ENCODE data around the gene DDB1. TPM values are rescaled to one million over a fixed set of nuclear protein-coding genes. Genes with fewer than 3 reads are reported as not detected.

Gene DDB1
- total and polyA plus RNA-seq, 2 of the 4 experiments (the other 2 are of a cell fraction) = 221 to 412 TPM

GRCh38 chr11:61358566-61358965 lies 25.7 kb upstream of the DDB1 start:
- no TSS peak for BruUV-seq (replicated peaks)
- ATAC-seq (ENCODE audit: low read depth) (no peak), DNase-seq (no peak)
- no peak overlapping the region for H2BK5ac ChIP-seq (ENCODE audit: low read depth, low read length, poor library complexity, severe bottlenecking)
- no peak overlapping the region for H2AK9ac ChIP-seq (replicated peaks; ENCODE audit: low read depth, low read length, poor library complexity)
- H2AFZ ChIP-seq (replicated peaks; ENCODE audit: low read length, poor library complexity) = no peak overlapping the region
- CTCF ChIA-PET = no interaction called here
- H3K4ac ChIP-seq (ENCODE audit: low read depth, low read length) = no peak overlapping the region
- H4K8ac ChIP-seq (ENCODE audit: low read depth in 2 of 2, low read length in 2 of 2) = no peak overlapping the region
- H3K79me1 ChIP-seq (ENCODE audit: low read depth in 1 of 2, low read length in 2 of 2) = peaks cover 30 to 46% of the 10 kb centered on the region in 2 experiments
- no peaks in the 10 kb centered on the region for H3K9me3 ChIP-seq (ENCODE audit: control insufficient read depth, insufficient read depth, low read length)
- WGBS, 2 experiments (ENCODE audit: extremely low coverage in 2 of 2, insufficient read length in 1 of 2) = 64% methylated on average over 1 of the region's 11 CpGs; no CpG with 5 or more reads in 1 of the 2 experiments
- H3K27me3 ChIP-seq (ENCODE audit: control insufficient read depth, insufficient read depth, low read length) = no peaks in the 10 kb centered on the region
- H4K20me1 ChIP-seq (ENCODE audit: insufficient read depth, low read length) = no peaks in the 10 kb centered on the region
- peaks cover 2% of the 10 kb centered on the region; the same call in 1 of the 2 replicates for H3K4me1 ChIP-seq (ENCODE audit: control insufficient read depth, insufficient read depth, low read length)
- H3K9me1 ChIP-seq (ENCODE audit: insufficient read depth, low read length) = peaks cover 5% of the 10 kb centered on the region
- H3K27ac ChIP-seq (ENCODE audit: insufficient read depth, low read length) = no peak overlapping the region
- intact Hi-C loops (cut with micrococcal nuclease) = no loop called here
- H3K9ac ChIP-seq (ENCODE audit: low read depth, low read length) = no peak overlapping the region
- no peak overlapping the region for H2AK5ac ChIP-seq (ENCODE audit: low read depth, low read length)
- TF ChIP-seq SMC3 (IDR thresholded peaks at IDR 0.05; ENCODE audit: low read depth, low read length) (no peak), BHLHE40 (IDR thresholded peaks at IDR 0.05; ENCODE audit: low read depth, low read length) (no peak), FOS (IDR thresholded peaks at IDR 0.05; ENCODE audit: low read depth, low read length) (no peak), MAFK (IDR thresholded peaks at IDR 0.05; ENCODE audit: low read depth, low read length) (no peak)
- H3K56ac ChIP-seq (ENCODE audit: extremely low read depth, insufficient read depth, low read length) = no peak overlapping the region
- no peak overlapping the region for H3K4me3 ChIP-seq (ENCODE audit: insufficient read depth, low read depth, low read length)
- POLR2A ChIA-PET (ENCODE audit: unreplicated experiment) = no interaction called here
- H3K36me3 ChIP-seq (ENCODE audit: control insufficient read depth, insufficient read depth, low read length) = peaks cover 13% of the 10 kb centered on the region
- no peak overlapping the region for H3K14ac ChIP-seq (replicated peaks; ENCODE audit: low read depth, low read length)
- no peak overlapping the region for H3K4me2 ChIP-seq (ENCODE audit: low read depth, low read length)
- dilution Hi-C loops (cut with HindIII; ENCODE audit: low sequenced_read_pairs, unreplicated experiment) = no loop called here
- H3K18ac ChIP-seq (ENCODE audit: low read depth, low read length) = no peak overlapping the region
- no peak overlapping the region for H2BK20ac ChIP-seq (ENCODE audit: low read depth, low read length)
- no peak overlapping the region for H3K23ac ChIP-seq (ENCODE audit: low read depth, low read length)
- no peak overlapping the region for H2BK120ac ChIP-seq (ENCODE audit: low read depth, low read length)
- H4K5ac ChIP-seq (ENCODE audit: low read depth, low read length) = no peak overlapping the region
- H4K91ac ChIP-seq (ENCODE audit: insufficient read depth, low read depth, low read length) = no peak overlapping the region
- in situ Hi-C loops (cut with MboI; ENCODE audit: low sequenced_read_pairs) = no loop called here
- no peak overlapping the region for H2BK15ac ChIP-seq (ENCODE audit: low read depth, low read length)
